ENCODE results near the gene RALA. TPM values are rescaled to one million over a fixed set of nuclear protein-coding genes. Genes with fewer than 3 reads are reported as not detected.

RALA gene
- total RNA-seq, 6 experiments from 2014 or later: 7.5 to 13.8 (median 12.4) TPM

DNA sequence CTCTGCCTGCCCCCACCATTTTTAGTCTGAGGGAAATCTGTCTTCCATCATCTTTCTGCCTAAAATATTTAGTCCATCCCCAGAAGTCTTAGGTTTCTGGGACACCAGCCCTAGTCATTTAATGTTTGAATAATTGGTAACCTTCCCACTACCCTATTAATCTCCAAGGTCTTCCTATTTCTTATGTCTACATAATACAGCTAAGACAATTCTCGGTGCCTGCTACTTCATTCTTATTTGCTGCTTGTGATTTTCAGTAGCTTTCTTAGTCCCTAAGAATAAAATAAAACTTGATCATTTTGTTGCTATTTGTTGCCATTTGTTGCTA lies 11.1 kb downstream of the RALA start:
- intact Hi-C loops (cut with DNase I): no loop called here

GRCh38 chr7:39637400-39637799 lies 14.0 kb downstream of the RALA start:
- DNase-seq (no peak), ATAC-seq (no peak)
- Histone ChIP-seq H3K36me3 (no peaks in the 10 kb centered on the region), H3K4me3 (no peak overlapping the region), H3K9me3 (no peaks in the 10 kb centered on the region), H3K4me1 (peaks cover 0 to 4% (median 0%) of the 10 kb centered on the region in 4 donors), H3K27me3 (no peaks in the 10 kb centered on the region), H3K27ac (no peak overlapping the region)
- intact Hi-C loops (cut with DNase I): no loop called here
- TF ChIP-seq CTCF (IDR thresholded peaks at IDR 0.05) (no peak), POLR2A (IDR thresholded peaks at IDR 0.05) (no peak)

More for the DNA sequence above, 11.1 kb downstream of the RALA start:
- no peak for TF ChIP-seq POLR2A (IDR thresholded peaks at IDR 0.05)
- peaks cover 0 to 2% (median 0%) of the 10 kb centered on the region in 4 donors for H3K36me3 ChIP-seq
- no peak overlapping the region for H3K4me3 ChIP-seq
- DNase-seq: no peak
- H3K27ac ChIP-seq: no peak overlapping the region
- H3K9me3 ChIP-seq: no peaks in the 10 kb centered on the region
- no peaks in the 10 kb centered on the region for H3K27me3 ChIP-seq
- WGBS (ENCODE audit: insufficient coverage, low coverage, low lambda C conversion rate, missing lambda C conversion rate): 73% methylated on average over 1 of the region's 1 CpG
- ATAC-seq: no peak
- no peaks in the 10 kb centered on the region for H3K4me1 ChIP-seq

DNA sequence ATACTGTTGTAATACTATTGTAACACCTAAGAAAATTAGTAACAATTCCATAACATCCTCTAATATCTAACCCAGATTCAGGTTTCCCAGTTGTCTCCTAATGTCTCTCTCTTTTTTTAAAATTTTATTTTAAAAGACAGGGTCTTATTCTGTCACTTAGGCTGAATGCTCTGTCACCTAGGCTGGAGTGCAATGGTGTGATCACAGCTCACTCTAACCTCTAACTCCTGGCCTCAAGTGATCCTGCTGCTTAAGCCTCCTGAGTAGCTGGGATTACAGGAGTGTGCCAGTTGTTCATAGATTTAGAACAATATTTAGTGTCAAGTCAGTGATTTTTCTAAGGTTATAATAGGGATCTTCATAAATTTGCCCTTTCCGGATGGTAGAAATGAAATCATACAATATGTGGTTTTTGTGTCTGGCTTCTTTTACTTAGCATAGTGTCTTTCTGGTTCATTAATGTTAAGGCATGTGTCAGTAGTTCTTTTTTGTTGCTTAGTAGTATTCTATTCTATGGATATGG lies 14.7 kb downstream of the RALA start:
- Histone ChIP-seq H3K9me3 (no peaks in the 10 kb centered on the region), H3K27me3 (no peaks in the 10 kb centered on the region), H3K4me1 (peaks cover 0 to 4% (median 0%) of the 10 kb centered on the region in 4 donors), H3K27ac (no peak overlapping the region), H3K36me3 (no peaks in the 10 kb centered on the region), H3K4me3 (no peak overlapping the region)
- 100% methylated on average over 1 of the region's 1 CpG for WGBS (ENCODE audit: insufficient coverage, low coverage, low lambda C conversion rate, missing lambda C conversion rate)
- DNase-seq (no peak), ATAC-seq (no peak)
- TF ChIP-seq POLR2A (IDR thresholded peaks at IDR 0.05) (no peak), CTCF (IDR thresholded peaks at IDR 0.05) (no peak)
- intact Hi-C loops (cut with DNase I): no loop called here

- no peak for DNase-seq
- intact Hi-C loops (cut with DNase I): no loop called here
- Histone ChIP-seq H3K27ac (no peak overlapping the region), H3K36me3 (no peaks in the 10 kb centered on the region), H3K9me3 (no peaks in the 10 kb centered on the region), H3K4me1 (peaks cover 0 to 5% (median 2%) of the 10 kb centered on the region in 4 donors), H3K4me3 (no peak overlapping the region), H3K27me3 (no peaks in the 10 kb centered on the region)
- no peak for ATAC-seq
- TF ChIP-seq CTCF (IDR thresholded peaks at IDR 0.05) (no peak), POLR2A (IDR thresholded peaks at IDR 0.05) (no peak)
Measured at GRCh38 chr7:39642896-39643295, 19.5 kb downstream of the RALA start.

DNA sequence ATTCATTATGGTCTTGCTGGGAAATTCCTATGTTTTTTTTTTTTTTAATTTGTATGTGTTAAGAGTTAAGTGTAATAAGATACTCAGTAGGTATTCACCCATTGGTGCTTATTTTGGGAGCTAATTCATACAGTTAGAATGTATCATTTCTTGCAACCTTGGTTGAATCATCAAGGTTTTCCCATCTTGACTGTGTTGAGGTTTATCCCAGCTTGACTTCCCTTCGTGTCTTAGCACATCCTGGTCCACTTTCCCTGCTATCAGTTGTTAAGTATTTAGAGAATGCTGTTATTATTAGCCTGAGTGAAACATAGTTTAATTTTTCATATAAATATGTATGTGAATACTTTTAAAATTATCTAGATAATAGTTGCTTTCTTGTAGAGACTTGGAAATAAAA lies 20.8 kb downstream of the RALA start:
- Histone ChIP-seq H3K36me3 (no peaks in the 10 kb centered on the region), H3K4me1 (peaks cover 0 to 5% (median 2%) of the 10 kb centered on the region in 4 donors), H3K27me3 (no peaks in the 10 kb centered on the region), H3K27ac (no peak overlapping the region), H3K4me3 (no peak overlapping the region), H3K9me3 (no peaks in the 10 kb centered on the region)
- 58% methylated on average over 1 of the region's 1 CpG for WGBS (ENCODE audit: insufficient coverage, low coverage, low lambda C conversion rate, missing lambda C conversion rate)
- TF ChIP-seq POLR2A (IDR thresholded peaks at IDR 0.05): no peak
- no peak for TF ChIP-seq CTCF (IDR thresholded peaks at IDR 0.05)
- no peak for ATAC-seq
- no peak for DNase-seq
- intact Hi-C loops (cut with DNase I): no loop called here
